GM21529 (cell line): ENCODE measurements around the gene RHOD.

Experiments
- ATAC-seq: cut with Tn5 transposase; IDR thresholded peaks from one replicate; pipeline ENCODE4 v1.9.1; 2021; ENCODE audit not compliant: unreplicated experiment

Gene RHOD

DNA sequence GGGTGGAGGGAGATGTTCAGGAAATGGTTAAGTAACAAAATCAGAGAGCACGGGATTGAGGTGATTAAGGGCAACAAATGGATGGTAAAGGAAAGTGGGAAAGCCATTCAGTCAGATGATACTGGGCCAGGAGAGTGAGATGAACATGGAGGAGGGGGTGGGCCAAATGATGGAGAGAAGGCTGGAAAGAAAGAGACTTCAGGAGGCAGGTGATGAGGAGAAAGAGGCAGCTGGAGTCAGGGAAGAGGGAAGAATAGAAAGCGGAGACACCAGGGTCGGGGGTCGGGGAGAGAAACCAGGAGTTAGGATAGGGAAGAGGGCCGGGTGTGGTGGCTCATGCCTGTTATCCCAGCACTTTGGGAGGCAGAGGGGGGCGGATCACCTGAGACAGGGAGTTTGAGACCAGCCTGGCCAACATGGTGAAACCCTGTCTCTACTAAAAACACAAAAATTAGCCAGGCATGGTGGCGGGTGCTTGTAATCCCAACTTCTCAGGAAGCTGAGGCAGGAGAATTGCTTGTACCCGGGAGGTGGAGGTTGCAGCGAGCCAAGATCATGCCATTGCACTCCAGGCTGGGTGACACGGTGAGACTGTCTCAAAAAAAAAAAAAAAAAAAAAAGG lies 57.7 kb downstream of the RHOD start:
- no peak for ATAC-seq

DNA sequence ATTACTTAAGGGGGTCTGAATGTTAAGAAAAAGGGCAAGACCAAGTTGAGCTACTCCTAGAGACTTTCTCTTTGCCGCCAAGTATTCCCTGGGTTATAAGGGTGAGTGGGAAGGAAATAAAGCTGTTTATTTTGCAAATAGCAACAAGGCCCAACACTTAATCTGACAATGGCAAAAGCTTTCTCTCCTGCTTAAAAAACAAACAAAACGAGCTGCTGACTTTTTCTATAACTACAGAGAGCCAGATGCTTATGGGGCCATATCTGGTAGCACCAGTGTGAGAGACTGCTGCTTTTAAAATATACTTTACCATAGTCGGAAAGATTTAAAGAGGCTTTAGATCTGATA lies 60.1 kb downstream of the RHOD start:
- no peak for ATAC-seq

DNA sequence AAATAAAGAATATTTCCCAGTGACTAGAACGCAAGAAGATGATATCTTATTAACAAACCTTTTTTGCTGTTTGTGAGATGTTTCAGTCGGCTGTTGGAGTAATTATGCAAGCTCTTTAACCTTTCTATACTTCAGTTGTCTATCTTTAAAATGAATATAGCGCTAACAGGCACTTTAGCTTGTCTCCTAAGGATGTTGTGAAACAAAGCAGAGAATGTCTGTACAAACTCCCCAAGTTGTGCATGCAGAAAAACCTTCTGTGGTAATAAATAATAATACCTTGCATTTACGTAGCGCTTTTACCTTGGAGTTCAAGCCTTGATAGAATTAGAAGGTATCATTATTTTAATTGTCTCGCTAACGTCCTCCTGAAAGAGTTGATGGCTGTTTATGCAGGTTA lies 60.5 kb downstream of the RHOD start:
- no peak for ATAC-seq

DNA sequence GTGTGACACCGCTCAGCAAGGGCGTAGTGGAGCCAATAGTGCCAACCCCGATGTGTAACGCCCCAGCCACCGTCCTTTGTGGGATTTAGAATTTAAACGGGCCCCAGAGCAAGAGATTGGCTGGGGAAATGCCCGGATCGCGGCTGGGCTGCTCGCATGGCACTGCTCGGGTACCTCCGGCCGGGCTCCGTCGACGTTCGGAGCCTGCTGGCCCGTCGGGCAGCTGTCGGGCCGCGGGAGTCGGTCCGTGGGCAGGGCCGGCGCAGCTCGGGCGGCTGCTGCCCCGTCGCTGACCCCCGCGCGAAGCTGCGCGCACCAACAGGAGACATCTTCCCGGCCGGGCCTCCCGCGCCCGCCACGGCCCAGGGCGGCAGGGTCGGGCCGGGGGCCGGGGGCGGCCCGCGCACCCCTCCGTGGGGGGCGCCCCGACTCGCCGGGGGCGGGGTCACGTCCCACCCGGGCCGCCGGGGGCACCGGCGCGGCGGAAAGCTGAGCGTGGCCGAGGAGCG lies 61.1 kb downstream of the RHOD start:
- peak; percentile 5 for ATAC-seq

DNA sequence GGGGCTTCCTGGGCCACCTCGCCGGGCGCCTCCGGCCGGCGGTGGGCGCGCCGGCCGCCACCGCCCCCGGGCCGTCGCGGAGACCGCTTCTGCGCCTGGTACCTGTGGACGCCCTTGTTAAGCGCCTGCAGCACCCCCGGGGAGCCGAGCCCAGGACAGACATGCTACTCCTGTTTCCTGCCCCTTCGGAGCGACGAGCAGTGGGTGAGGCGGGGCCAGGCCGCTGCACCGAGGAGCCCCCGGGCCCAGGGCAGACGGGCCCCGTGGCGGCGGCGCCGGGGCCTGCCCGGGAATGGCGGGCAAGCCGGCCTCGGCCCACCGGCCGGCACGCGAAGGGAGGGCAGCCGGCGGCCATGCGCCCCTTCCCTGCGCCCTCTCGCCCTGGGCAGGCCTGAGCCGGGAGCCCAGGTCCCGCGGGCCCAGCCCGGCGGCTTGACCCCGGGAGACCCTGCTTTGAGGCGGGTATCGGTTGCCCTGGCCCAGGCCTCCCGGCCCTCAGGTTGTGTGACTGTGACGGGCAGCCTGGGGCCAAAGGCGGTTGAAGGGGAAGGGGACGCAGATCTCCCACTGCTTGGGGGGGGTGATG lies 61.6 kb downstream of the RHOD start:
- peak; percentile 14 for ATAC-seq

DNA sequence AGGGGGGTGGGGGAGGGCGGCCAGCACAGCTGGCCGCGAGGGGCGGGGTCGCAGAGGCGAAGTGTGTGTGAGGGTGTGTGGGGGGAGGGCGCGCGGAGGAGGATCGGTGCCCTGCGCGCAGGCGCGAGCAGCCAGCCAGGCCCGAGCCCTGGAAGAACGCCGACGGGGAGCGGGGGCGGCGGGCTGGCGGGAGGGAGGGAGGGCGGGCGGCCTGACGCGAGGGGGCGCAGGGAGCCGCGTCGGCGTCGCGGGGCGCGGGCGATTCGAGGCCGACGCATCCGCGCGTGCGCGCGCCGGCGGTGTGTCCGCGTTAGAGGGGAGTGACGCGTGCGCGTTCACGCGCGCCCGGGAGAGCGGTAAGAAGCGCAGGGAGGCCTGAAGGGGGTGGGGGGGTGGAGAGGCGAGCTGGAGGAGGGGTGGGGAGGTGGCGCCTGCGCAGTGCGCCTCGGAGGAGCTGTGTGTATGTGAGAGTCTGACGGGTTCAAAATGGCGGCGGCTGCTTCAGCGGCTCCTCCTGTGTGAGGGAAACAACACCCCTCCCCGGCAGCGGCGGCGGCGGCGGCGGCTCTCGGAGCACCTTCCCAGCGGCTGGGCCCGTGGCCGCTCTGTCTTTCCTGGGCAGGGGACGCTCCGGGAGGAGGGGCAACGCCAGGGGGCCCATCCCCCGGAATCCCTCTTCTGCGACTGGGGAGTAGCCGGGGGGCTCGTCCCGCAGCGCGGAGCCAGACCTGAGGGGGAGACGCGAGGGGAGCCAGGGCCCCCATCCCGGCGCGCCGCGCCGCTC lies 62.3 kb downstream of the RHOD start, which contains the start of gene KDM2A:
KDM2A (plus strand) TSS at position 463 of the 784 bp plus-strand sequence. CDS start 2,054 bp downstream, outside the sequence.
- peak; percentile 55 for ATAC-seq

DNA sequence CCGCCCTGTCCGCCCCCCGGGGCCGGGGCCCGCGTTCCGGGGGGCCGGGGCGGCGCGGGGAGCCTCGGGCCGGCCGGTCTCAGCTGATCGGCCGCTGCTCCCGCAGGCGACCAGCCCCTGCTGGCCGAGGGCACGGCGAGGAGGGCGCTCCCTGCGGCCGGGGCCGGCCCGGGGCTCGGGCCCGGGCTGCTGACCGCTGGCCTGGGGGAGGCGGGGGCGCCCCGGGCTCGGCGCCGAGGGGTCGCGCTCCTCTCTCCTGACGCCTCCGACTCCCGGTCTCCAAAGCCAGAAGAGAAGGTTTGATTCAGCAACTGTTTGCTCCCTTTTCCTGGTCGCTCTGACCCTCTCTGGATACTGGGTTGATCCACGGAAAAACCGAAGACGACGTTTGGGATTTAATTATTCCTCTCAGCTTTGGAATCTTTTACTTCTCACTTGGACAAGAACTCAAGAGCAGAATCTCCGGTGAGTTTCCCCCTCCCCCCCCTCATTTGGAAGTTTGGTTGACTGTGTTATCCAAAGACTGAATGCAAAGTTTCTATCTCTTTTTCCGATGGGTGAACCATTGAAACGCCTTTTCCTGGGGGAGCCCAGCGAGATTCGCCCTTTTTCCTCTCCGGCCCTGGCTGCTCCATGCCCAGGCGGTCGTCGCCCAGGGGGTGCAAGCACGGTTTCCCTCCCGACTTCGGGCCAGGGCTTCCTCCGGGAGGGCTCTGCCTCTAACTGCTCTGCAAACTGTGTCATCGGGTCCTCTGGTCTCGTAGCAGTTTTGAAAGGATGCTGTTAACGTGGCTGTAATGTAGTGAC lies 63.1 kb downstream of the RHOD start:
- ATAC-seq = peak; percentile 11

DNA sequence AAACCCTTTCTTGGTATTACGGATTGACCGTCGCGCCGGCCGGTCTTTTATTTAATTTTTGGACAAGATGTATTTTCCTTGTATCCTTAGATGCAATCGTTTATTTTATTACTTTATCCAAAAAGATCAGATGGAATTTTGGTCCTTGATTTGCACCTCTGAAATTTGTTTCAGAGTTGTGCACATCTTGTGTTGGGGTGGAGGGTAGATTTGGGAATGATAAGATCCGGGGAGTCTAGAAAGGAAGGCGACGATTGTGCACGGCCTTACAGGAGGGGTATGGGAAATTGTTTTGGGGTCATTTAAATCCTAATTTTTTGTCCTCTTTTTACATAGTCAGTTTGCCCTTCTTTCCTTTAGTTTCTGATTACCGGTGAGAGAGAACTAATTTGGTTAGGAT lies 63.8 kb downstream of the RHOD start:
- no peak for ATAC-seq

DNA sequence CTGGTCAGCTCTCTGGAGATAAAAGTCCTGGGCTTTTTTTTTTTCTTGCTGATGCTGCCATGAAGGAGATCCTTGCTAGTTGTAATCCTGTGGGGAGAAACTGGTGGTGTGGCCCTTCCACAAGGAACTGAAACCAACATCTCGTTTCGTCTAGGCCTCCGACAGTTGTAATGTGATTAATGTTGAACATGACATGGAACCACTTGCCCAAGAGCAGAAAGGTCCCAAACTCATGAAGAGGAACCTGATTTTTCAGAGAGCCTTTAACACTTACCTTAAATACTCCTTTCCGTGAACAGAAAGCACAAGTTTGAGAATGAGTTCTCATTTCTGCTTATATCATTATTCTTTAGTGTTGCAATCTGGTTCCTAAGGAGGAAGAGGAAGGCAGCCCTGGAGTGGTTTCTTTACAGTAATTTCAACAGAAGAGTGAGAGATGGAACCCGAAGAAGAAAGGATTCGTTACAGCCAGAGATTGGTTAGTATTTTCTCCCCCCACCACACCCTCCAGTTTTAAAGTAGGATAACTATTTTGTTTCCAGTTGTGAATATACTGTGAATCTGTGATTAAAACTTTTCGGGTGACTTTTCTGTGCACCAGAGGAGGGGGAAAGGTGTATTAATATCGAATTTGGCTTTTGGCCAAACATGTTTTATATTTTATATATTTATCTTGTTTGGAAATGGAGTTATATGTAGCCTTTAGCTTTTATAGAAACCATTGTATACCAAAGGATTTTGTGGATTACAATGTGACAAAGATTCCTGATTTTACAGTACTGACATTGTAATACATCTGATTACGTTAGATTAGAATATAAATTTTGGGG lies 64.4 kb downstream of the RHOD start:
- no peak for ATAC-seq
